Upper lobe of left lung (tissue), 6 donors: ENCODE results near the gene CYTH2. TPM values are rescaled to one million over a fixed set of nuclear protein-coding genes. Genes with fewer than 3 reads are reported as not detected.

ENCODE experiments used
- ATAC-seq, 2 donors: fragments of 200-7000 bp; cut with Tn5 transposase; one replicate each; pipeline ENCODE4 v1.9.1; 2022; ENCODE audit warnings: mild to moderate bottlenecking in 2 of 2, moderate library complexity in 2 of 2; ENCODE audit not compliant: low FRiP score in 2 of 2
- DNase-seq, 2 donors: peaks; one replicate each; pipeline ENCODE4 v3.0.0-alpha.2; 2019 to 2020
- H3K27ac ChIP-seq, 4 donors: fragments of 200-600 bp; sonication (generic); one replicate each; pipeline ENCODE4 v1.5.1; 2016 to 2019
- H3K27me3 ChIP-seq, 4 donors: fragments of 200-600 bp; sonication (generic); one replicate each; pipeline ENCODE4 v1.5.1; 2017 to 2019
- H3K36me3 ChIP-seq, 4 donors: fragments of 200-600 bp; sonication (generic); one replicate each; pipeline ENCODE4 v1.5.1; 2016 to 2019
- H3K4me1 ChIP-seq, 4 donors: fragments of 200-600 bp; sonication (generic); one replicate each; pipeline ENCODE4 v1.5.1; 2018 to 2019
- H3K4me3 ChIP-seq, 4 donors: fragments of 200-600 bp; sonication (generic); one replicate each; pipeline ENCODE4 v1.5.1; 2017 to 2019; ENCODE audit warnings: mild to moderate bottlenecking in 2 of 4, moderate library complexity in 1 of 4
- H3K9me3 ChIP-seq, 4 donors: fragments of 200-600 bp; sonication (generic); one replicate each; pipeline ENCODE4 v1.5.1; 2018 to 2019
- CTCF ChIP-seq, 6 experiments: fragments of 450-650 bp in 4 of 6; fragments of 200-600 bp in 2 of 6; sonication (generic) in 2 of 6; IDR thresholded peaks; one replicate each; pipeline ENCODE4 v1.5.1; 2016 to 2019; ENCODE audit warnings: antibody characterized with exemption in 6 of 6
- EP300 ChIP-seq, 4 donors: sonication (generic); formaldehyde crosslinking; IDR thresholded peaks; one replicate each; pipeline ENCODE4 v1.5.1; 2017; ENCODE audit warnings: antibody characterized with exemption in 4 of 4, control low read depth in 2 of 4
- POLR2A ChIP-seq, 4 donors: fragments of 450-650 bp; IDR thresholded peaks; one replicate each; pipeline ENCODE4 v1.5.1; 2016 to 2017; ENCODE audit warnings: antibody characterized with exemption in 4 of 4, mild to moderate bottlenecking in 2 of 4
- POLR2AphosphoS5 ChIP-seq, 2 donors: sonication (generic); formaldehyde crosslinking; IDR thresholded peaks; one replicate each; pipeline ENCODE4 v1.5.1; 2017; ENCODE audit warnings: antibody characterized with exemption in 2 of 2
- WGBS, 2 donors: methylation state at CpG; one replicate each; pipeline ENCODE4 v1.1.5; 2017 to 2018; 5-methylcytosine and 5-hydroxymethylcytosine counted together
- total RNA-seq, 6 donors: library from RNA; depleted of rRNA in 4 of 6; stranded (reverse); fragments of >200 nt in 4 of 6; gene quantifications; one replicate each; pipeline versions ENCODE4 v1.1.0 to v1.2.1, GENCODE V29; 2016 to 2021
- donor health status: DM: no; HTN: no; CAD: no; lungs with moderate emphysema.
- donor health status: DM: no; HTN: yes; CAD: no; lungs with severe emphysema.

The CYTH2 gene
- total RNA-seq, 6 donors from 2014 or later, result 53.4 to 195 (median 77.0) TPM

DNA sequence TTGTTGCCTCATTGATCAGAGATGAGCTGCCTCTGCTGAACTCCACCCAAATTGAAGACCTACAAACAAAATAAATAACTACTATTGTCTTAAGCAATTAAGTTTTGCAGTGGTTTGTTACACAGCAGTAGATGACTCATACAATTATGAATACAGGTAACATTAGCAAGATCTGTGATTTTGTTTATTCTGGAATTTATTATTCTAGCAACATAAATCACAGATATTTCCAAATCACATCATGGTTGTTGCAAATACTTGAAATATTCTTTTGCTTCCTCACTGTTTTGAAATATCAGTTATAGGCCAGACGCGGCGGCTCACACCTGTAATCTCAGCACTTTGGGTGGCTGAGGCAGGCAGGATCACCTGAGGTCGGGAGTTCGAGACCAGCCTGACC, 55.6 kb downstream of the CYTH2 start:
- H3K4me1 ChIP-seq, result no peaks in the 10 kb centered on the region
- ATAC-seq (no peak), DNase-seq (no peak)
- no peak for TF ChIP-seq EP300 (IDR thresholded peaks at IDR 0.05)
- H3K9me3 ChIP-seq, result peaks cover 12 to 38% (median 31%) of the 10 kb centered on the region in 4 donors
- H3K27me3 ChIP-seq, result no peaks in the 10 kb centered on the region
- WGBS, 2 donors, result 91 to 97% methylated on average over 5 of the region's 5 CpGs
- H3K4me3 ChIP-seq, result no peak overlapping the region
- H3K36me3 ChIP-seq, result no peaks in the 10 kb centered on the region
- H3K27ac ChIP-seq, result no peak overlapping the region

- no peaks in the 10 kb centered on the region for H3K36me3 ChIP-seq
- WGBS, 2 donors, result 93% methylated on average over 4 of the region's 4 CpGs
- ATAC-seq, result no peak
- H3K27me3 ChIP-seq, result no peaks in the 10 kb centered on the region
- no peak overlapping the region for H3K27ac ChIP-seq
- DNase-seq, result no peak
- TF ChIP-seq CTCF (IDR thresholded peaks at IDR 0.05) (no peak), POLR2AphosphoS5 (IDR thresholded peaks at IDR 0.05) (no peak), POLR2A (IDR thresholded peaks at IDR 0.05) (no peak), EP300 (IDR thresholded peaks at IDR 0.05) (no peak)
- H3K4me1 ChIP-seq, result no peaks in the 10 kb centered on the region
- H3K4me3 ChIP-seq, result no peak overlapping the region
- H3K9me3 ChIP-seq, result peaks cover 12 to 37% (median 29%) of the 10 kb centered on the region in 4 donors
Observed at GRCh38 chr19:48529156-48529555, 60.0 kb downstream of the CYTH2 start.

GRCh38 chr19:48530066-48530720, 61.0 kb downstream of the CYTH2 start:
- 63 to 76% methylated on average over 16 to 20 of the region's 20 CpGs for WGBS, 2 donors
- Histone ChIP-seq H3K4me3 (no peak overlapping the region), H3K36me3 (no peaks in the 10 kb centered on the region), H3K27ac (no peak overlapping the region), H3K4me1 (no peaks in the 10 kb centered on the region), H3K9me3 (peaks cover 12 to 33% (median 23%) of the 10 kb centered on the region in 4 donors), H3K27me3 (no peaks in the 10 kb centered on the region)
- DNase-seq (no peak), ATAC-seq (no peak)
- TF ChIP-seq POLR2AphosphoS5 (IDR thresholded peaks at IDR 0.05), result no peak
- no peak for TF ChIP-seq EP300 (IDR thresholded peaks at IDR 0.05)
- no peak for TF ChIP-seq POLR2A (IDR thresholded peaks at IDR 0.05)
- no peak for TF ChIP-seq CTCF (IDR thresholded peaks at IDR 0.05)

GRCh38 chr19:48530770-48531169, 61.6 kb downstream of the CYTH2 start:
- Histone ChIP-seq H3K4me1 (no peaks in the 10 kb centered on the region), H3K9me3 (peaks cover 12 to 33% (median 23%) of the 10 kb centered on the region in 4 donors), H3K4me3 (no peak overlapping the region), H3K27ac (no peak overlapping the region), H3K36me3 (no peaks in the 10 kb centered on the region), H3K27me3 (no peaks in the 10 kb centered on the region)
- DNase-seq, result no peak
- ATAC-seq, result no peak
- TF ChIP-seq CTCF (IDR thresholded peaks at IDR 0.05) (no peak), POLR2AphosphoS5 (IDR thresholded peaks at IDR 0.05) (no peak), EP300 (IDR thresholded peaks at IDR 0.05) (no peak), POLR2A (IDR thresholded peaks at IDR 0.05) (no peak)
- 67 to 71% methylated on average over 6 of the region's 6 CpGs for WGBS, 2 donors

Other genes starting within 250 kb of the CYTH2 start
- 100 to 1,000 TPM in 1 of 6 donors, 10 to 100 TPM in 5; 35.1 to 138 (median 77.8) TPM for gene CARD8, start 213.5 kb upstream of the CYTH2 start, total RNA-seq
- 1 to 10 TPM; 1.0 to 4.5 (median 1.2) TPM for gene ZNF114, start 199.3 kb upstream of the CYTH2 start, total RNA-seq
- gene EMP3, start 143.8 kb upstream of the CYTH2 start, total RNA-seq, result 100 to 1,000 TPM in 2 of 6 donors, 10 to 100 TPM in 4; 38.8 to 173 (median 75.1) TPM
- gene TMEM143, start 105.4 kb upstream of the CYTH2 start, total RNA-seq, result 10 to 100 TPM in 4 of 6 donors, 1 to 10 TPM in 2; 4.7 to 34.6 (median 16.6) TPM
- not detected for gene SYNGR4, start 105.0 kb upstream of the CYTH2 start, total RNA-seq
- 100 to 1,000 TPM in 2 of 6 donors, 10 to 100 TPM in 4; 44.6 to 141 (median 96.8) TPM for gene KDELR1, start 77.8 kb upstream of the CYTH2 start, total RNA-seq
- 1 to 10 TPM in 2 of 6 donors, under 1 TPM in 4; 0.15 to 1.4 (median 0.57) TPM for gene GRIN2D, start 75.7 kb upstream of the CYTH2 start, total RNA-seq
- 10 to 100 TPM; 10.5 to 44.1 (median 31.6) TPM for gene GRWD1, start 23.4 kb upstream of the CYTH2 start, total RNA-seq
- gene KCNJ14, start 13.8 kb upstream of the CYTH2 start, total RNA-seq, result 1 to 10 TPM in 3 of 6 donors, under 1 TPM in 3; 0.54 to 1.9 (median 0.91) TPM
- gene LMTK3, start 42.5 kb downstream of the CYTH2 start, total RNA-seq, result 10 to 100 TPM in 4 of 6 donors, 1 to 10 TPM in 2; 4.9 to 45.1 (median 13.1) TPM
- gene SULT2B1, start 82.8 kb downstream of the CYTH2 start, total RNA-seq, result 10 to 100 TPM; 10.5 to 19.6 (median 15.2) TPM
- gene SPACA4, start 137.4 kb downstream of the CYTH2 start, total RNA-seq, result under 1 TPM in 1 of 6 donors, not detected in 5; 0.27 TPM
- gene FAM83E, start 145.7 kb downstream of the CYTH2 start, total RNA-seq, result 10 to 100 TPM; 24.0 to 87.3 (median 43.3) TPM
- gene RPL18, start 149.8 kb downstream of the CYTH2 start, total RNA-seq, result 1,000 to 10,000 TPM in 5 of 6 donors, 100 to 1,000 TPM in 1; 950 to 1,930 (median 1,443) TPM
- gene SPHK2, start 150.1 kb downstream of the CYTH2 start, total RNA-seq, result 10 to 100 TPM in 5 of 6 donors, 1 to 10 TPM in 1; 9.1 to 50.3 (median 26.8) TPM
- 10 to 100 TPM in 3 of 6 donors, 1 to 10 TPM in 3; 5.2 to 25.4 (median 10.0) TPM for gene DBP, start 168.0 kb downstream of the CYTH2 start, total RNA-seq
- 1 to 10 TPM; 2.1 to 8.1 (median 5.3) TPM for gene CA11, start 176.8 kb downstream of the CYTH2 start, total RNA-seq
- 1 to 10 TPM in 3 of 6 donors, under 1 TPM in 2, not detected in 1; 0.57 to 3.1 (median 1.0) TPM for gene NTN5, start 203.6 kb downstream of the CYTH2 start, total RNA-seq
- gene FUT2, start 226.6 kb downstream of the CYTH2 start, total RNA-seq, result 1 to 10 TPM in 3 of 6 donors, under 1 TPM in 2, not detected in 1; 0.15 to 4.7 (median 1.9) TPM